ENCODE measurements around the gene REXO5. TPM values are rescaled to one million over a fixed set of nuclear protein-coding genes. Genes with fewer than 3 reads are reported as not detected.

The REXO5 gene
- total RNA-seq, 8 experiments from 2014 or later, result 2.1 to 16.9 (median 6.4) TPM

GRCh38 chr16:20807862-20808261 lies 1.5 kb downstream of the REXO5 start:
- Histone ChIP-seq H3K27ac (no peak overlapping the region), H3K4me1 (replicated peaks in 1 of 2) (peaks cover 0 to 6% of the 10 kb centered on the region in 2 donors), H3K4me3 (no peak overlapping the region)
- in situ Hi-C loops (cut with MboI; ENCODE audit: low pct_unique_long_range_greater_than_20kb in 2 of 9, low sequenced_read_pairs in 9 of 9, unreplicated experiment in 9 of 9), result loop anchor here in 1 of 9 experiments (25.0 kb wide), 1 partner anchor 479 kb away; the partner anchor contains the start of gene CRYM
- ATAC-seq (replicated peaks in 6 of 8), result no peak
- WGBS, 10 experiments, result 83 to 100% (median 91%) methylated on average over 1 to 7 of the region's 11 CpGs; no CpG with 5 or more reads in 3 of the 10 experiments

GRCh38 chr16:20811889-20812439 lies 5.6 kb downstream of the REXO5 start:
- Histone ChIP-seq H3K4me3 (no peak overlapping the region), H3K4me1 (replicated peaks in 1 of 2) (no peaks in the 10 kb centered on the region), H3K27ac (no peak overlapping the region)
- in situ Hi-C loops (cut with MboI; ENCODE audit: low pct_unique_long_range_greater_than_20kb in 2 of 9, low sequenced_read_pairs in 9 of 9, unreplicated experiment in 9 of 9), result loop anchor here in 1 of 9 experiments (25.0 kb wide), 1 partner anchor 475 kb away; the partner anchor contains the start of gene CRYM
- ATAC-seq (replicated peaks in 6 of 8), result no peak
- 78 to 100% (median 89%) methylated on average over 3 to 10 of the region's 10 CpGs; no CpG with 5 or more reads in 1 of the 10 experiments for WGBS, 10 experiments

GRCh38 chr16:20812510-20812909 lies 6.2 kb downstream of the REXO5 start:
- in situ Hi-C loops (cut with MboI; ENCODE audit: low pct_unique_long_range_greater_than_20kb in 2 of 9, low sequenced_read_pairs in 9 of 9, unreplicated experiment in 9 of 9), result loop anchor here in 1 of 9 experiments (25.0 kb wide), 1 partner anchor 475 kb away; the partner anchor contains the start of gene CRYM
- WGBS, 10 experiments, result 70 to 100% (median 87%) methylated on average over 1 to 2 of the region's 2 CpGs; no CpG with 5 or more reads in 4 of the 10 experiments
- Histone ChIP-seq H3K27ac (no peak overlapping the region), H3K4me1 (replicated peaks in 1 of 2) (no peaks in the 10 kb centered on the region), H3K4me3 (no peak overlapping the region)
- no peak for ATAC-seq (replicated peaks in 6 of 8)

- peak in 2 of 8 experiments; percentile 21 to 91 for ATAC-seq (replicated peaks in 6 of 8)
- Histone ChIP-seq H3K4me3 (no peak overlapping the region), H3K27ac (no peak overlapping the region), H3K4me1 (replicated peaks in 1 of 2) (no peaks in the 10 kb centered on the region)
- 82 to 100% (median 90%) methylated on average over 1 to 4 of the region's 4 CpGs for WGBS, 10 experiments
- in situ Hi-C loops (cut with MboI; ENCODE audit: low pct_unique_long_range_greater_than_20kb in 2 of 9, low sequenced_read_pairs in 9 of 9, unreplicated experiment in 9 of 9), result loop anchor here in 1 of 9 experiments (25.0 kb wide), 1 partner anchor 473 kb away; the partner anchor contains the start of gene CRYM
Observed at GRCh38 chr16:20814784-20815183, 8.5 kb downstream of the REXO5 start.

GRCh38 chr16:20818929-20819585 lies 12.7 kb downstream of the REXO5 start:
- in situ Hi-C loops (cut with MboI; ENCODE audit: low pct_unique_long_range_greater_than_20kb in 2 of 9, low sequenced_read_pairs in 9 of 9, unreplicated experiment in 9 of 9), result loop anchor here in 1 of 9 experiments (25.0 kb wide), 1 partner anchor 468 kb away; the partner anchor contains the start of gene CRYM
- Histone ChIP-seq H3K4me3 (no peak overlapping the region), H3K4me1 (replicated peaks in 1 of 2) (no peaks in the 10 kb centered on the region), H3K27ac (no peak overlapping the region)
- ATAC-seq (replicated peaks in 6 of 8), result no peak
- WGBS, 10 experiments, result 82 to 100% (median 92%) methylated on average over 2 to 4 of the region's 4 CpGs; no CpG with 5 or more reads in 1 of the 10 experiments

GRCh38 chr16:20821682-20822081 lies 15.4 kb downstream of the REXO5 start:
- no peak overlapping the region for H3K4me3 ChIP-seq
- no peak for ATAC-seq (replicated peaks in 6 of 8)
- in situ Hi-C loops (cut with MboI; ENCODE audit: low pct_unique_long_range_greater_than_20kb in 2 of 9, low sequenced_read_pairs in 9 of 9, unreplicated experiment in 9 of 9), result loop anchor here in 1 of 9 experiments (25.0 kb wide), 1 partner anchor 466 kb away; the partner anchor contains the start of gene CRYM
- H3K27ac ChIP-seq, result no peak overlapping the region
- 86 to 100% (median 94%) methylated on average over 2 to 4 of the region's 4 CpGs for WGBS, 10 experiments
- no peaks in the 10 kb centered on the region for H3K4me1 ChIP-seq (replicated peaks in 1 of 2)

GRCh38 chr16:20822521-20823325 lies 16.4 kb downstream of the REXO5 start:
- WGBS, 10 experiments, result 78 to 100% (median 90%) methylated on average over 1 to 3 of the region's 3 CpGs
- in situ Hi-C loops (cut with MboI; ENCODE audit: low pct_unique_long_range_greater_than_20kb in 2 of 9, low sequenced_read_pairs in 9 of 9, unreplicated experiment in 9 of 9), result loop anchor here in 1 of 9 experiments (25.0 kb wide), 1 partner anchor 465 kb away; the partner anchor contains the start of gene CRYM
- no peak for ATAC-seq (replicated peaks in 6 of 8)
- Histone ChIP-seq H3K27ac (no peak overlapping the region), H3K4me1 (replicated peaks in 1 of 2) (no peaks in the 10 kb centered on the region), H3K4me3 (no peak overlapping the region)

- no peak overlapping the region for H3K4me3 ChIP-seq
- ATAC-seq (replicated peaks in 6 of 8), result no peak
- no peaks in the 10 kb centered on the region for H3K4me1 ChIP-seq (replicated peaks in 1 of 2)
- in situ Hi-C loops (cut with MboI; ENCODE audit: low pct_unique_long_range_greater_than_20kb in 2 of 9, low sequenced_read_pairs in 9 of 9, unreplicated experiment in 9 of 9), result no loop called here
- 71 to 100% (median 94%) methylated on average over 1 to 3 of the region's 3 CpGs for WGBS, 10 experiments
- H3K27ac ChIP-seq, result no peak overlapping the region
Observed at GRCh38 chr16:20826039-20826566, 19.8 kb downstream of the REXO5 start.

- Histone ChIP-seq H3K4me1 (replicated peaks in 1 of 2) (no peaks in the 10 kb centered on the region), H3K27ac (no peak overlapping the region), H3K4me3 (no peak overlapping the region)
- no peak for ATAC-seq (replicated peaks in 6 of 8)
- WGBS, 10 experiments, result 67 to 89% (median 80%) methylated on average over 1 of the region's 1 CpG; no CpG with 5 or more reads in 5 of the 10 experiments
- in situ Hi-C loops (cut with MboI; ENCODE audit: low pct_unique_long_range_greater_than_20kb in 2 of 9, low sequenced_read_pairs in 9 of 9, unreplicated experiment in 9 of 9), result no loop called here
Observed at GRCh38 chr16:20829536-20829935, 23.2 kb downstream of the REXO5 start.

- Histone ChIP-seq H3K4me3 (no peak overlapping the region), H3K4me1 (replicated peaks in 1 of 2) (no peaks in the 10 kb centered on the region), H3K27ac (no peak overlapping the region)
- WGBS, 10 experiments, result 0 to 100% (median 89%) methylated on average over 1 of the region's 1 CpG; no CpG with 5 or more reads in 7 of the 10 experiments
- ATAC-seq (replicated peaks in 6 of 8), result no peak
- in situ Hi-C loops (cut with MboI; ENCODE audit: low pct_unique_long_range_greater_than_20kb in 2 of 9, low sequenced_read_pairs in 9 of 9, unreplicated experiment in 9 of 9), result no loop called here
Observed at GRCh38 chr16:20830372-20830771, 24.0 kb downstream of the REXO5 start.

- Histone ChIP-seq H3K27ac (no peak overlapping the region), H3K4me3 (no peak overlapping the region), H3K4me1 (replicated peaks in 1 of 2) (no peaks in the 10 kb centered on the region)
- 28 to 100% (median 75%) methylated on average over 1 to 2 of the region's 2 CpGs; no CpG with 5 or more reads in 1 of the 10 experiments for WGBS, 10 experiments
- ATAC-seq (replicated peaks in 6 of 8), result no peak
- in situ Hi-C loops (cut with MboI; ENCODE audit: low pct_unique_long_range_greater_than_20kb in 2 of 9, low sequenced_read_pairs in 9 of 9, unreplicated experiment in 9 of 9), result no loop called here
Observed at GRCh38 chr16:20833086-20833485, 26.8 kb downstream of the REXO5 start.

- Histone ChIP-seq H3K4me3 (no peak overlapping the region), H3K27ac (no peak overlapping the region), H3K4me1 (replicated peaks in 1 of 2) (no peaks in the 10 kb centered on the region)
- 33 to 100% (median 79%) methylated on average over 1 of the region's 1 CpG; no CpG with 5 or more reads in 6 of the 10 experiments for WGBS, 10 experiments
- in situ Hi-C loops (cut with MboI; ENCODE audit: low pct_unique_long_range_greater_than_20kb in 2 of 9, low sequenced_read_pairs in 9 of 9, unreplicated experiment in 9 of 9), result no loop called here
- no peak for ATAC-seq (replicated peaks in 6 of 8)
Observed at GRCh38 chr16:20838240-20838639, 31.9 kb downstream of the REXO5 start.
